Measurements from ENCODE around the gene CWC25.
A peak's percentile ranks its signal among the peaks of the same experiment; 100 is the strongest.

The CWC25 gene

GRCh38 chr17:38824899-38825761 lies at the start of gene CWC25:
TSS of gene CWC25 (minus strand) at chr17:38825321. CDS start at chr17:38825183, 138 bp downstream.
- peaks cover 22% of the 10 kb centered on the region for H3K36me3 Mint-ChIP-seq (ENCODE audit: low read depth)
- DNase-seq (peak; percentile 97), ATAC-seq (peak; percentile 89)
- H3K4me3 Mint-ChIP-seq, result peak within 1 kb of the TSS; percentile 98
- peaks cover 5% of the 10 kb centered on the region for H3K27me3 Mint-ChIP-seq
- no peaks in the 10 kb centered on the region for H3K9me3 Mint-ChIP-seq
- peak within 1 kb of the TSS; percentile 99 for H3K27ac Mint-ChIP-seq
- peaks cover 28% of the 10 kb centered on the region for H3K4me1 Mint-ChIP-seq

DNA sequence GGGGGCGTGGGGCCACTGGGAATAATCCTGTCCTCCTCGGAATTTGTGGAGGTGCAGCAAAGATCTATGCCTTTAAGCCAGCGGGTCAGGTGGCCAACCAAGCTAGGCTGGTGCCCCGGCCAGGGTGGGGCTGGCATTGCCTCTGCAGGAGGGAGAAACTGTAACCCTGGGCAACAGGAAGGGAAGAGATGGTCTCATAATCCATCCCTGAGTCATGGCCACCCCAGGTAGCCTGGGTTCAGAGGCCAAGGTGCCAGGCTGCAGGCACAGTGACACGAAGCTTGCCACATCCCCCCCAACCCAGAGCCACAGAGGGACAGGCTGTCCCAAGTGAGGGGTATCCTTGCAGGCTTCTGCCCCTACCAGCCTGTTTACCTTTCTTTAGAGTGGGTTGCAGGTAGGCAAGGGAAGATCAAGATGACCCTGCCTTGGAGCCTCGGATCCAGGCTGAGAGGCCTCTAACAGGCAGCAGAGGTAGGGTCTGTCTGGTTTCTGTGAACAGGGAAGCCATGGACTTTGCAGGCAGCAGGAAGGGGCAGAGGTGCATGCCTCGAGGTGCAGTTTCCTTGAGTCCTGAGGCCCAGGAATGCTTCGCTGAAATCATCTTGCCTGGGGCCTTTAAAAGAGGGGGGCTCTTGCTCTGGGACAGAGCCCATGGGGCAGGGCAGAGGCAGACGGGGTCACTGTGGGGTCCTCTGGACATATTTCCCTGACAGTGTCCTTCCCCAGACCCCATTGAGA lies 48.7 kb upstream of the CWC25 start:
- no peaks in the 10 kb centered on the region for H3K9me3 Mint-ChIP-seq

GRCh38 chr17:38872671-38873385 lies 47.7 kb upstream of the CWC25 start:
- H3K27ac Mint-ChIP-seq, result peak overlapping the region; percentile 97
- peaks cover 4% of the 10 kb centered on the region for H3K27me3 Mint-ChIP-seq
- ATAC-seq (no peak), DNase-seq (no peak)
- peaks cover 7% of the 10 kb centered on the region for H3K36me3 Mint-ChIP-seq (ENCODE audit: low read depth)
- H3K4me1 Mint-ChIP-seq, result peaks cover 79% of the 10 kb centered on the region
- H3K4me3 Mint-ChIP-seq, result peak overlapping the region; percentile 92
- no peaks in the 10 kb centered on the region for H3K9me3 Mint-ChIP-seq

More for the DNA sequence above, 48.7 kb upstream of the CWC25 start:
- ATAC-seq (no peak), DNase-seq (no peak)
- H3K36me3 Mint-ChIP-seq (ENCODE audit: low read depth), result peaks cover 8% of the 10 kb centered on the region
- peak overlapping the region; percentile 97 for H3K27ac Mint-ChIP-seq
- H3K27me3 Mint-ChIP-seq, result peaks cover 4% of the 10 kb centered on the region
- H3K4me1 Mint-ChIP-seq, result peaks cover 79% of the 10 kb centered on the region
- no peak overlapping the region for H3K4me3 Mint-ChIP-seq

DNA sequence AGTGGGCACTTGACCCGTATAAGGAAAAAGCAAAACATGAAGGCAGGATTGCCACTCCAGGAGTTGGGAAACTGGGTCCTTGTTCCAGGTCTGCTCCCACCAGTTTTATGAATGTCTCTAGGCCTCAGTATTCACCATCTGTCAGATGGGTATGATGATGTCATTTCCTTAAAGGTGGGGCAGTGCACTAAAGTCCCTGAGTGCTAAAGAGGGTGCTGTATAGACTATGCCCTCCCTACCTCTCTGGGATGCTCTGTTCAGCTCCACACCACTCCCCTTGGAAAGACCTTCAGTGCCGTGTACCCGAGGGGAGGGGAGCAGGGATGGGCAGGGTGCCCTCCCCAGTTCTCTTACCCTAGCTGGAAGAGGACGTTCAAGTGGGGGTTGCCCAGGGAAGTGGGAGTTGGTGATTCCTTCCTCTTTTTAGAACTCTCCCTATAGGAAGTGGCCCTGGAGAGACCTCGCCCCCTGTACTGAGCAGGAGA lies 46.9 kb upstream of the CWC25 start:
- Mint-ChIP-seq H3K27me3 (peaks cover 6% of the 10 kb centered on the region), H3K4me1 (peaks cover 78% of the 10 kb centered on the region), H3K27ac (peak overlapping the region; percentile 97), H3K4me3 (peak overlapping the region; percentile 92), H3K36me3 (ENCODE audit: low read depth) (peaks cover 9% of the 10 kb centered on the region), H3K9me3 (no peaks in the 10 kb centered on the region)
- no peak for ATAC-seq
- no peak for DNase-seq

- Mint-ChIP-seq H3K27me3 (peaks cover 6% of the 10 kb centered on the region), H3K36me3 (ENCODE audit: low read depth) (peaks cover 7% of the 10 kb centered on the region), H3K4me1 (peaks cover 71% of the 10 kb centered on the region), H3K9me3 (no peaks in the 10 kb centered on the region), H3K27ac (peak overlapping the region; percentile 97), H3K4me3 (peak overlapping the region; percentile 92)
- peak; percentile 25 for ATAC-seq
- peak; percentile 80 for DNase-seq
These were observed 46.3 kb upstream of the CWC25 start for GRCh38 chr17:38871247-38872015.

- H3K9me3 Mint-ChIP-seq, result no peaks in the 10 kb centered on the region
- H3K36me3 Mint-ChIP-seq (ENCODE audit: low read depth), result peaks cover 6% of the 10 kb centered on the region
- DNase-seq, result peak; percentile 79
- ATAC-seq, result peak; percentile 33
- peaks cover 66% of the 10 kb centered on the region for H3K4me1 Mint-ChIP-seq
- peak overlapping the region; percentile 97 for H3K27ac Mint-ChIP-seq
- peaks cover 6% of the 10 kb centered on the region for H3K27me3 Mint-ChIP-seq
- H3K4me3 Mint-ChIP-seq, result peak overlapping the region; percentile 92
These were observed 45.4 kb upstream of the CWC25 start for GRCh38 chr17:38870259-38871165.

DNA sequence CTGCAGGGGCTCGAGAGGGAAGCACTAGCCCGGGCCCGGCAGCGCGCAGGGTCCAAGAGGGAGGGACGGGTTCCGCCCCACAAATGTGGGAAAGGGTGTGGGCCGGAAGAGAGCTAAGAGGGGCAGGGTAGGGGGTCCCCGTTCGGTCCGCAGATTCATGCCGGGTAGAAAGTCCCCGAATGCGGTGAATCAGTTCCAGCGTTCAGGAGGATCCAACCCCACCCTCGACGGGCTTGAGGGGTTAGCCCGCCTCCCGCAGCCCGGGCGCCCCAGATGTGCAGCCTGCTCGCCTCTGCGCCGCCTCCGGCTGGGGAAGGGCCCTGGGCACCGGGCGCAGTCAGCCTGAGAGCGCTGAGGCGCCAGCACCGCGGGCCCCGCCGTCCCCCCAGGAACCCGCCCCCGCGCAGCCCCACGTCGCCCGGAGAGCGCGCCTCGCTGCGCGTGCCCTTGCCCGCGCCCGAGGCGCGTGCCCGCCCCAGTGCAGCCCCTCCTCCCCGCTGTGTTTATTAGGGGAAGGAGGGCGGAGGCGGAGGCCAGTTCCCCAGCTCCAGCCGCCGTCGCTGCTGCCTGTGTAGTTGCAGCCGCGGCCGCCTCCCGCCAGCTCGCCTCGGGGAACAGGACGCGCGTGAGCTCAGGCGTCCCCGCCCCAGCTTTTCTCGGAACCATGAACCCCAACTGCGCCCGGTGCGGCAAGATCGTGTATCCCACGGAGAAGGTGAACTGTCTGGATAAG lies 44.6 kb upstream of the CWC25 start, which contains the start of gene LASP1:
LASP1 (plus strand) TSS at position 533 of the 733 bp plus-strand sequence; CDS start at position 665, 132 bp downstream.
- ATAC-seq (peak; percentile 68), DNase-seq (peak; percentile 91)
- H3K9me3 Mint-ChIP-seq, result no peaks in the 10 kb centered on the region
- peak within 1 kb of the TSS; percentile 93 for H3K4me3 Mint-ChIP-seq
- peaks cover 6% of the 10 kb centered on the region for H3K36me3 Mint-ChIP-seq (ENCODE audit: low read depth)
- peaks cover 58% of the 10 kb centered on the region for H3K4me1 Mint-ChIP-seq
- H3K27me3 Mint-ChIP-seq, result peaks cover 6% of the 10 kb centered on the region
- peak within 1 kb of the TSS; percentile 99 for H3K27ac Mint-ChIP-seq

DNA sequence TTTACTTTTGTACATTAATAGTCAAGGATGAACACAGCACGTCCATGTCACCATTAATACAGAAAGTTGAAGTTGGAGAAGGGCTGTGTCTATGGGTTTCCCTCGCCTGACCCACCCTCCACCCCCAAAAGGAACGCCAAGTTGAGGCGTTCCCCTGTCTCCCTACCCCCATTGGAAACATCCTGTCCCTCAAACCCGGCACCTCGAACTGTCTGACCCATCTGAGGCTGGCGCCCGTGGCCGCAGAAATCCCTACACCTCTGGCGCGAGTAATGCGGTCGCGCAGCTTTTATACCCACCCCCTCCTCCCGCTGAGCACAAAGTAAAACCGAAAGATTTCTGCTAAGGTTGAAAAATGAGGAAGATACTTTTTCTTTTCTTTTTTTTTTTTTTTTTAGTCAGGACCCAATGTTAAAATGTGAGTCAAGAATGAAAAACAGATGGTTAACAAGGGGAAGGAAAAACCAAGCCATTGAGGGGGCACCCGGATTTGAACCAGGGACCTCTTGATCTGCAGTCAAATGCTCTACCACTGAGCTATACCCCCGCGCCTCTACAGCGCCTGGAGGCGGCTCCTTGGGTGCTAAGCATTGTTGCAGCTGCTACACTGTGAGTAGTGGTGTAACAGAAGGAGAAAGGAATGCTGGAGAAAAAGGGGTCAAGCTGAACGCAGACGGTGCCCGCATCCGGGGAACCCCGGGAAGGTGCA lies 43.9 kb upstream of the CWC25 start:
- peaks cover 6% of the 10 kb centered on the region for H3K36me3 Mint-ChIP-seq (ENCODE audit: low read depth)
- H3K4me1 Mint-ChIP-seq, result peaks cover 50% of the 10 kb centered on the region
- peak; percentile 94 for DNase-seq

DNA sequence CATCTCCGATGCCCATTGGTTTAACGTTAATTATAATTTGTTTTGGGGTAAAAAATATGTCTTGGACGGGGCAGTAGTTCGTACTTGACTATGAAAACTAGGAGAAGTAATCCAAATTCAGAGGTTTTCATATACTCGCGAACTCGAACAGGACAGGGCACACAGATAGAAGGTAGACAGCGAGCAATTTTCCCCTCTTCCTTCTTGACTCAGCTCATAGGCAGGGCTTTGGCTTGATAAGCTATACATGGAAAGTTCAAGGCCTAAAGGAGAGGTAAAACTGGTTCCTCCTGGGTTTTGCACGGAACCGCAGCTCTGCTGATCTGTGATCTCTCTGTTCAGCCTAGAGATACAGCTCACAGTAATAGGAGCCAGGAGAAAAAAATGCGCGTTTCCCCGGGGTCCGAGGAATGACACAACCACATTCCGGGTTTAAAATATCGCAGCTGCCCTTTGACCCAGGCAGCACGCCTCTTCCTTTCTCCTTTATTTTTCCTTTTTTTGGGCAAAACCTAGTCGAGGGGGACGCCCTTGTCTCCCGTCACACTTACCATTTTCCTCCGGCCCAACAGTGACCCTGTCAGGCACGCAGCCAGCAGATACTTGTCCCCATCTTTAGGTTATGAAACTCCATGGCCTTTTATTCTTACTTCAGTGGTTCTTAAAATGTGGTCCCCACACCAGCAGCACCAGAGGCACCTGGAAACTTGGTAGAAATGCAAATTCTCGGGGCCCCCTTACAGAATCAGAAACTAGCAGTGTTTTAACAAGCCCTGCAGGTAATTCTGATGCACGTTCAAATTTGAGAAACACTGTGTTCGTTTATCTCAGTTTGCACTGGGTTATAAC lies 43.1 kb upstream of the CWC25 start:
- peak overlapping the region; percentile 93 for H3K4me3 Mint-ChIP-seq
- peak; percentile 52 for DNase-seq
- peaks cover 6% of the 10 kb centered on the region for H3K27me3 Mint-ChIP-seq
- H3K9me3 Mint-ChIP-seq, result no peaks in the 10 kb centered on the region
- H3K27ac Mint-ChIP-seq, result peak overlapping the region; percentile 99
- peak; percentile 6 for ATAC-seq
- peaks cover 46% of the 10 kb centered on the region for H3K4me1 Mint-ChIP-seq
- H3K36me3 Mint-ChIP-seq (ENCODE audit: low read depth), result peaks cover 6% of the 10 kb centered on the region

More for the DNA sequence above, 43.9 kb upstream of the CWC25 start:
- peak overlapping the region; percentile 99 for H3K27ac Mint-ChIP-seq
- H3K9me3 Mint-ChIP-seq, result no peaks in the 10 kb centered on the region
- H3K4me3 Mint-ChIP-seq, result peak overlapping the region; percentile 93
- peaks cover 6% of the 10 kb centered on the region for H3K27me3 Mint-ChIP-seq
- peak; percentile 50 for ATAC-seq

- Mint-ChIP-seq H3K27me3 (peaks cover 6% of the 10 kb centered on the region), H3K27ac (peak overlapping the region; percentile 99), H3K9me3 (no peaks in the 10 kb centered on the region), H3K4me3 (peak overlapping the region; percentile 93), H3K4me1 (peaks cover 38% of the 10 kb centered on the region), H3K36me3 (ENCODE audit: low read depth) (peaks cover 6% of the 10 kb centered on the region)
- peak; percentile 74 for DNase-seq
- ATAC-seq, result no peak
These were observed 42.3 kb upstream of the CWC25 start for GRCh38 chr17:38867179-38867967.

All from activated naive CD8-positive, alpha-beta T cell treated with anti-CD3 and anti-CD28 coated beads, Interleukin-2, amount 50 U/mL, for 24 hours (primary cell).